ENCODE data around the gene HMCN1. TPM values are rescaled to one million over a fixed set of nuclear protein-coding genes. Genes with fewer than 3 reads are reported as not detected.

HMCN1 gene
- total RNA-seq, 2 donors from 2014 or later = 6.5 to 7.4 TPM

- peaks cover 21% of the 10 kb centered on the region for H3K4me1 Mint-ChIP-seq
Observed at GRCh38 chr1:185786524-185786923, 52.3 kb downstream of the HMCN1 start.

GRCh38 chr1:185787238-185787637 is 53.0 kb downstream of the HMCN1 start:
- Histone ChIP-seq H3K27ac (ENCODE audit: low read depth, low read length) (no peak overlapping the region), H3K4me3 (ENCODE audit: low read length) (no peak overlapping the region), H3K9me3 (ENCODE audit: control insufficient read depth, low read length) (no peaks in the 10 kb centered on the region), H3K4me1 (ENCODE audit: control insufficient read depth, insufficient read depth, low read length) (peaks cover 6% of the 10 kb centered on the region), H3K27me3 (ENCODE audit: control insufficient read depth, insufficient read depth, low read length, poor library complexity, severe bottlenecking) (peaks cover 15% of the 10 kb centered on the region), H3K9ac (ENCODE audit: extremely low read depth, low read length, poor library complexity, severe bottlenecking) (no peak overlapping the region), H3K36me3 (ENCODE audit: control insufficient read depth, insufficient read depth, low read length) (no peaks in the 10 kb centered on the region)
- WGBS, 2 experiments (ENCODE audit: insufficient coverage in 1 of 2, insufficient read length in 1 of 2) = 91 to 93% methylated on average over 2 of the region's 2 CpGs
- Mint-ChIP-seq H3K27ac (no peak overlapping the region), H3K4me3 (no peak overlapping the region), H3K36me3 (ENCODE audit: low read depth) (no peaks in the 10 kb centered on the region), H3K9me3 (peaks cover 22% of the 10 kb centered on the region), H3K27me3 (ENCODE audit: insufficient read depth) (peaks cover 2% of the 10 kb centered on the region), H3K4me1 (peaks cover 21% of the 10 kb centered on the region)
- no peak for TF ChIP-seq CTCF (conservative IDR thresholded peaks at IDR 0.05)
- no peak for DNase-seq

More at GRCh38 chr1:185786524-185786923, 52.3 kb downstream of the HMCN1 start:
- H3K4me3 ChIP-seq (ENCODE audit: low read length) = no peak overlapping the region
- Mint-ChIP-seq H3K9me3 (peaks cover 22% of the 10 kb centered on the region), H3K4me3 (no peak overlapping the region), H3K27me3 (ENCODE audit: insufficient read depth) (peaks cover 2% of the 10 kb centered on the region), H3K36me3 (ENCODE audit: low read depth) (no peaks in the 10 kb centered on the region), H3K27ac (no peak overlapping the region)
- peaks cover 6% of the 10 kb centered on the region for H3K4me1 ChIP-seq (ENCODE audit: control insufficient read depth, insufficient read depth, low read length)
- H3K9me3 ChIP-seq (ENCODE audit: control insufficient read depth, low read length) = no peaks in the 10 kb centered on the region
- no peak for DNase-seq
- H3K27ac ChIP-seq (ENCODE audit: low read depth, low read length) = no peak overlapping the region
- H3K9ac ChIP-seq (ENCODE audit: extremely low read depth, low read length, poor library complexity, severe bottlenecking) = no peak overlapping the region
- TF ChIP-seq CTCF (conservative IDR thresholded peaks at IDR 0.05) = no peak
- H3K27me3 ChIP-seq (ENCODE audit: control insufficient read depth, insufficient read depth, low read length, poor library complexity, severe bottlenecking) = peaks cover 15% of the 10 kb centered on the region
- 95% methylated on average over 3 of the region's 3 CpGs; no CpG with 5 or more reads in 1 of the 2 experiments for WGBS, 2 experiments (ENCODE audit: insufficient coverage in 1 of 2, insufficient read length in 1 of 2)
- no peaks in the 10 kb centered on the region for H3K36me3 ChIP-seq (ENCODE audit: control insufficient read depth, insufficient read depth, low read length)

GRCh38 chr1:185788386-185788785 is 54.2 kb downstream of the HMCN1 start:
- Mint-ChIP-seq H3K9me3 (peaks cover 13% of the 10 kb centered on the region), H3K4me1 (peaks cover 21% of the 10 kb centered on the region), H3K4me3 (no peak overlapping the region), H3K27me3 (ENCODE audit: insufficient read depth) (peaks cover 2% of the 10 kb centered on the region), H3K36me3 (ENCODE audit: low read depth) (no peaks in the 10 kb centered on the region), H3K27ac (no peak overlapping the region)
- no peak overlapping the region for H3K27ac ChIP-seq (ENCODE audit: low read depth, low read length)
- no peaks in the 10 kb centered on the region for H3K36me3 ChIP-seq (ENCODE audit: control insufficient read depth, insufficient read depth, low read length)
- no peaks in the 10 kb centered on the region for H3K9me3 ChIP-seq (ENCODE audit: control insufficient read depth, low read length)
- 85 to 100% methylated on average over 2 to 3 of the region's 3 CpGs for WGBS, 2 experiments (ENCODE audit: insufficient coverage in 1 of 2, insufficient read length in 1 of 2)
- no peak for TF ChIP-seq CTCF (conservative IDR thresholded peaks at IDR 0.05)
- H3K4me3 ChIP-seq (ENCODE audit: low read length) = no peak overlapping the region
- DNase-seq = no peak
- H3K9ac ChIP-seq (ENCODE audit: extremely low read depth, low read length, poor library complexity, severe bottlenecking) = no peak overlapping the region
- peaks cover 6% of the 10 kb centered on the region for H3K4me1 ChIP-seq (ENCODE audit: control insufficient read depth, insufficient read depth, low read length)
- peaks cover 15% of the 10 kb centered on the region for H3K27me3 ChIP-seq (ENCODE audit: control insufficient read depth, insufficient read depth, low read length, poor library complexity, severe bottlenecking)

Measured in endodermal cell (in vitro differentiated cells).